Breast epithelium (tissue), 3 donors: ENCODE measurements around the gene HIVEP2.

ENCODE experiments used
- CTCF ChIP-seq, 3 donors: fragments of 450-650 bp; IDR thresholded peaks; one replicate each; pipeline ENCODE4 v1.5.1; 2016 to 2017; ENCODE audit warnings: antibody characterized with exemption in 3 of 3, mild to moderate bottlenecking in 3 of 3, moderate library complexity in 3 of 3
- POLR2AphosphoS5 ChIP-seq, 3 donors: sonication (generic); formaldehyde crosslinking; IDR thresholded peaks; one replicate each; pipeline ENCODE4 v1.6.1; 2017; ENCODE audit warnings: antibody characterized with exemption in 3 of 3

- no peak for TF ChIP-seq CTCF (IDR thresholded peaks at IDR 0.05)
- TF ChIP-seq POLR2AphosphoS5 (IDR thresholded peaks at IDR 0.05), result no peak
Observed at GRCh38 chr6:142738731-142739130, 206.2 kb downstream of the HIVEP2 start.
